Stomach smooth muscle (tissue), 2 donors: ENCODE results near the gene OSTM1.
"Not testable (repeated sequence)": the region's sequence is repeated elsewhere in the genome, so short reads cannot be mapped to it uniquely, and the experiment has no call there.

Experiments
- H3K27ac ChIP-seq: one replicate; pipeline ENCODE4 v1.7.0; 2013; ENCODE audit warnings: mild to moderate bottlenecking, low read length, inconsistent platforms
- H3K27me3 ChIP-seq, 2 donors: one replicate each; pipeline ENCODE4 v1.7.0; 2013; ENCODE audit warnings: low read length in 2 of 2; ENCODE audit not compliant: insufficient read depth in 2 of 2, control insufficient read depth in 1 of 2
- H3K36me3 ChIP-seq, 2 donors: one replicate each; pipeline ENCODE4 v1.7.0; 2013; ENCODE audit warnings: low read length in 2 of 2; ENCODE audit not compliant: control insufficient read depth in 2 of 2, insufficient read depth in 2 of 2
- H3K4me1 ChIP-seq: one replicate; pipeline ENCODE4 v1.7.0; 2013; ENCODE audit warnings: low read length; ENCODE audit not compliant: control insufficient read depth, insufficient read depth
- H3K4me3 ChIP-seq, 2 donors: one replicate each; pipeline ENCODE4 v1.7.0; 2013; ENCODE audit warnings: low read length in 2 of 2
- H3K9ac ChIP-seq, 2 donors: one replicate each; pipeline ENCODE4 v1.7.0; 2013; ENCODE audit warnings: low read length in 2 of 2, mild to moderate bottlenecking in 1 of 2
- H3K9me3 ChIP-seq, 2 donors: one replicate each; pipeline ENCODE4 v1.7.0; 2013; ENCODE audit warnings: low read length in 2 of 2; ENCODE audit not compliant: control insufficient read depth in 2 of 2
- donor health status: healthy.
- donor health status: Pancreatic carcinoma.

OSTM1 gene

DNA sequence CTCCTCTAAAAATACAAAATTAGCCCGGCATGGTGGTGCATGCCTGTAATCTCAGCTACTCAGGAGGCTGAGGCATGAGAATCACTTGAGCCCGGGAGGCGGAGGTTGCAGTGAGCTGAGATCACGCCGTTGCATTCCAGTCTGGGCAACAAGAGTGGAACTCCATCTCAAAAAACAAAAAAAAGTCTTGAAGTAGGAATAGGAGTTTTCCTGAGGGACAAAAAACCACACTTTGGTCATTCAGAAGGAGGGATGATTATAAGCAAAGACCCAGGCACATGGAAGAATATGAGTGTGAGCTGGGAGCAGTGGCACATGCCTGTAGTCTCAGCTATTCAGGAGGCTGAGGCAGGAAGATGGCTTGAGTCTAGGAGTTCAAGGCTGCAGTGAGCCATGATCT is 74.3 kb downstream of the OSTM1 start:
- not testable (repeated sequence) for H3K27ac ChIP-seq, H3K27me3 ChIP-seq

DNA sequence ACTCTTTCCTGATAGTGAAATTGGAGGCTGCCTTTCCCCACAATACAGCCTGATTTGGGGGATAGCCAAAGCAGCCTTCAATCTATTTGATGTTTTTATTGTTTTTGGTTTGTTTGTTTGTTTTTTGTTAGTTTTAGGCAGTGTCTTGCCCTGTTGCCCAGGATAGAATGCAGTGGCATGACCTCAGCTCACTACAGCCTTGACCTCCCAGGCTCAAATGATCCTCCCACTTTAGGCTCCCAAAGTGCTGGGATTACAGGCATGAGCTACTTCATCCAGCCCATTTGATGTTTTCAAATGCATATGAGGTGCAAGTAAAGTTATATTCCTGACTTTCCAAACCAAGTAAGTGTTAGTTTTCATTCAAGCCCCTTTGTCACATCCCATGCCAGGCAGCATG is 75.2 kb downstream of the OSTM1 start:
- H3K9me3 ChIP-seq = no peaks in the 10 kb centered on the region
- no peak overlapping the region for H3K27ac ChIP-seq
- H3K9ac ChIP-seq = no peak overlapping the region
- no peaks in the 10 kb centered on the region for H3K4me1 ChIP-seq
- H3K4me3 ChIP-seq = no peak overlapping the region
- no peaks in the 10 kb centered on the region for H3K36me3 ChIP-seq
- H3K27me3 ChIP-seq = no peaks in the 10 kb centered on the region

More for the DNA sequence above, 74.3 kb downstream of the OSTM1 start:
- H3K4me1 ChIP-seq, H3K36me3 ChIP-seq, H3K9me3 ChIP-seq, H3K9ac ChIP-seq, H3K4me3 ChIP-seq: not testable (repeated sequence)

DNA sequence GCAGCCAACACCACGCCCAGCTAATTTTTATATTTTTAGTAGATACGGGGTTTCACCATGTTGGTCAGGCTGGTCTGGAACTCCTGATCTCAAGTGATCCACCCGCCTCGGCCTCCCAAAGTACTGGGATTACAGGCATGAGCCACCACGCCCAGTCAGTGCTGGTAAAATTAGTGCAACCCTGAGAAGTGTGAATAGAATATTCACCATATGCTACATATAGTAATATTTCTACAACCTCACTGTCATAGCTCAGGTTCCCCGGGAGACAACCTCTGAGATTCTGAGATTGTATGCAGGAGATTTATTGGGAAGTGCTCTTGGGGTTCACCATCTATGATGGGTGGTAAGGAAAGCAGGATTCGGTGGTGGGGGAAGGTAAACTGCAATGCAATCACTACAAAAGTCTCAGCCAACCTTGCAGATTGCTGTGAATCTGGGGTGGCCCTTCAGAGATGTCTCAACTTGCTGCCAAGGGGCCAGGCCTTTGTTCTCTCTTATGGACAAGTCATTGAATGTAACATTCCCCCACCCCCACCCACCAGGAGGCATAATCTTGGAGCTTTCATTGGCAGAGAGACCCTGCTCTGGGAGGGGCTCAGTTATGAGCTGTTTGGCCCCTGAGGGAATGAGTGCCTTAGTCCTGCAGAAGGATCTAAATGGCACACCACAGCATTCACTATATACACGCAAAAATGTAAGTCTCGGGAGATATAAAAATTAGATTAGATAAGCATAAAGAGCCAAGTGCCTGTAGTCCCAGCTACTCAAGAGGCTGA is 82.6 kb downstream of the OSTM1 start:
- no peak overlapping the region for H3K27ac ChIP-seq
- H3K4me1 ChIP-seq = no peaks in the 10 kb centered on the region
- H3K27me3 ChIP-seq = no peaks in the 10 kb centered on the region
- H3K9me3 ChIP-seq = no peaks in the 10 kb centered on the region
- H3K4me3 ChIP-seq = no peak overlapping the region
- H3K9ac ChIP-seq = no peak overlapping the region
- H3K36me3 ChIP-seq = no peaks in the 10 kb centered on the region
